Hepatocyte (in vitro differentiated cells): ENCODE results near the gene CNDP1. TPM values are rescaled to one million over a fixed set of nuclear protein-coding genes. Genes with fewer than 3 reads are reported as not detected.

Experiments
- DNase-seq: peaks from one replicate; pipeline ENCODE4 v3.0.0-alpha.2; 2016; ENCODE audit warnings: low spot score
- H2AFZ ChIP-seq: fragments of 200-600 bp; sonication (generic); 2 replicates; pipeline ENCODE4 v1.6.0; 2016; ENCODE audit warnings: antibody characterized with exemption, mild to moderate bottlenecking
- H3K27ac ChIP-seq: fragments of 200-600 bp; sonication (generic); 2 replicates; pipeline ENCODE4 v1.5.1; 2016; ENCODE audit warnings: mild to moderate bottlenecking
- H3K27me3 ChIP-seq: fragments of 200-600 bp; sonication (generic); 2 replicates; pipeline ENCODE4 v1.6.1; 2016
- H3K36me3 ChIP-seq: fragments of 200-600 bp; sonication (generic); replicated peaks from 2 replicates; pipeline ENCODE4 v1.5.1; 2016; ENCODE audit warnings: low read depth; ENCODE audit not compliant: insufficient read depth
- H3K4me1 ChIP-seq: fragments of 200-600 bp; sonication (generic); 2 replicates; pipeline ENCODE4 v1.5.1; 2016; ENCODE audit warnings: mild to moderate bottlenecking, moderate library complexity; ENCODE audit not compliant: insufficient read depth
- H3K4me2 ChIP-seq: fragments of 200-600 bp; sonication (generic); 2 replicates; pipeline ENCODE4 v1.6.0; 2016
- H3K4me3 ChIP-seq: fragments of 200-600 bp; sonication (generic); 2 replicates; pipeline ENCODE4 v1.5.1; 2016; ENCODE audit warnings: mild to moderate bottlenecking
- H3K79me2 ChIP-seq: fragments of 200-600 bp; sonication (generic); 2 replicates; pipeline ENCODE4 v1.6.0; 2017; ENCODE audit warnings: mild to moderate bottlenecking
- H3K9me2 ChIP-seq: fragments of 200-600 bp; sonication (generic); replicated peaks from 2 replicates; pipeline ENCODE4 v1.6.0; 2017; ENCODE audit warnings: mild to moderate bottlenecking; ENCODE audit not compliant: insufficient read depth
- H3K9me3 ChIP-seq: fragments of 200-600 bp; sonication (generic); 2 replicates; pipeline ENCODE4 v1.5.1; 2016; ENCODE audit warnings: low read depth, mild to moderate bottlenecking
- H4K20me1 ChIP-seq: fragments of 200-600 bp; sonication (generic); 2 replicates; pipeline ENCODE4 v1.6.0; 2016; ENCODE audit warnings: mild to moderate bottlenecking; ENCODE audit not compliant: insufficient read depth, poor library complexity, severe bottlenecking
- EZH2 ChIP-seq: fragments of 200-600 bp; sonication (generic); IDR thresholded peaks from 2 replicates; pipeline ENCODE4 v1.6.1; 2016; ENCODE audit warnings: antibody characterized with exemption, mild to moderate bottlenecking, borderline replicate concordance
- EZH2phosphoT487 ChIP-seq: fragments of 200-600 bp; sonication (generic); IDR thresholded peaks from one replicate; pipeline ENCODE4 v1.6.1; 2018; ENCODE audit warnings: antibody characterized with exemption, mild to moderate bottlenecking, low read depth, moderate library complexity; ENCODE audit not compliant: unreplicated experiment, severe bottlenecking
- WGBS: methylation state at CpG from one replicate; pipeline ENCODE4 v1.1.6; 2016; ENCODE audit warnings: low lambda C conversion rate; ENCODE audit errors: missing lambda C conversion rate; 5-methylcytosine and 5-hydroxymethylcytosine counted together
- polyA plus RNA-seq: library from polyadenylated mRNA; unstranded; fragments of >200 nt; fragmentation: Nextera tagmentation; extraction: Ambion mirVana; gene quantifications from 2 replicates; pipeline ENCODE4 v1.2.1, GENCODE V29; 2016
- total RNA-seq: library from RNA; depleted of rRNA; stranded (reverse); fragments of >200 nt; gene quantifications from 2 replicates; pipeline ENCODE4 v1.2.3, GENCODE V29; 2014
- TF ChIP-seq, protein P1 (sequence below): fragments of 200-600 bp; sonication (generic); IDR thresholded peaks from 2 replicates; pipeline ENCODE4 v1.5.1; 2016; ENCODE audit warnings: antibody characterized with exemption, mild to moderate bottlenecking; ENCODE audit not compliant: poor library complexity

The CNDP1 gene
- total and polyA plus RNA-seq, 2 experiments from 2014 or later, result 0.74 TPM; not detected in 1

GRCh38 chr18:74519320-74520095 lies 14.8 kb upstream of the CNDP1 start:
- WGBS, result 94% methylated on average over 18 of the region's 18 CpGs

GRCh38 chr18:74520096-74520833 lies 14.0 kb upstream of the CNDP1 start:
- Histone ChIP-seq H3K4me3 (no peak overlapping the region), H3K36me3 (no peaks in the 10 kb centered on the region), H3K9me2 (no peaks in the 10 kb centered on the region), H3K27me3 (no peaks in the 10 kb centered on the region), H3K79me2 (no peaks in the 10 kb centered on the region), H2AFZ (no peak overlapping the region), H3K27ac (no peak overlapping the region), H3K9me3 (no peaks in the 10 kb centered on the region), H3K4me1 (peaks cover 5% of the 10 kb centered on the region), H3K4me2 (no peak overlapping the region), H4K20me1 (no peaks in the 10 kb centered on the region)
- TF ChIP-seq EZH2phosphoT487 (no peak), EZH2 (no peak)
- TF ChIP-seq, protein P1, sequence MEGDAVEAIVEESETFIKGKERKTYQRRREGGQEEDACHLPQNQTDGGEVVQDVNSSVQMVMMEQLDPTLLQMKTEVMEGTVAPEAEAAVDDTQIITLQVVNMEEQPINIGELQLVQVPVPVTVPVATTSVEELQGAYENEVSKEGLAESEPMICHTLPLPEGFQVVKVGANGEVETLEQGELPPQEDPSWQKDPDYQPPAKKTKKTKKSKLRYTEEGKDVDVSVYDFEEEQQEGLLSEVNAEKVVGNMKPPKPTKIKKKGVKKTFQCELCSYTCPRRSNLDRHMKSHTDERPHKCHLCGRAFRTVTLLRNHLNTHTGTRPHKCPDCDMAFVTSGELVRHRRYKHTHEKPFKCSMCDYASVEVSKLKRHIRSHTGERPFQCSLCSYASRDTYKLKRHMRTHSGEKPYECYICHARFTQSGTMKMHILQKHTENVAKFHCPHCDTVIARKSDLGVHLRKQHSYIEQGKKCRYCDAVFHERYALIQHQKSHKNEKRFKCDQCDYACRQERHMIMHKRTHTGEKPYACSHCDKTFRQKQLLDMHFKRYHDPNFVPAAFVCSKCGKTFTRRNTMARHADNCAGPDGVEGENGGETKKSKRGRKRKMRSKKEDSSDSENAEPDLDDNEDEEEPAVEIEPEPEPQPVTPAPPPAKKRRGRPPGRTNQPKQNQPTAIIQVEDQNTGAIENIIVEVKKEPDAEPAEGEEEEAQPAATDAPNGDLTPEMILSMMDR, result no peak
- DNase-seq, result no peak
- 89% methylated on average over 14 of the region's 14 CpGs for WGBS

More at GRCh38 chr18:74519320-74520095, 14.8 kb upstream of the CNDP1 start:
- Histone ChIP-seq H3K27me3 (no peaks in the 10 kb centered on the region), H3K9me3 (no peaks in the 10 kb centered on the region), H3K27ac (no peak overlapping the region), H3K4me1 (peaks cover 5% of the 10 kb centered on the region), H3K4me2 (no peak overlapping the region), H3K9me2 (no peaks in the 10 kb centered on the region), H3K36me3 (no peaks in the 10 kb centered on the region), H3K4me3 (no peak overlapping the region), H4K20me1 (no peaks in the 10 kb centered on the region), H3K79me2 (no peaks in the 10 kb centered on the region), H2AFZ (no peak overlapping the region)
- TF ChIP-seq, protein P1, result no peak
- TF ChIP-seq EZH2 (no peak), EZH2phosphoT487 (no peak)
- no peak for DNase-seq

DNA sequence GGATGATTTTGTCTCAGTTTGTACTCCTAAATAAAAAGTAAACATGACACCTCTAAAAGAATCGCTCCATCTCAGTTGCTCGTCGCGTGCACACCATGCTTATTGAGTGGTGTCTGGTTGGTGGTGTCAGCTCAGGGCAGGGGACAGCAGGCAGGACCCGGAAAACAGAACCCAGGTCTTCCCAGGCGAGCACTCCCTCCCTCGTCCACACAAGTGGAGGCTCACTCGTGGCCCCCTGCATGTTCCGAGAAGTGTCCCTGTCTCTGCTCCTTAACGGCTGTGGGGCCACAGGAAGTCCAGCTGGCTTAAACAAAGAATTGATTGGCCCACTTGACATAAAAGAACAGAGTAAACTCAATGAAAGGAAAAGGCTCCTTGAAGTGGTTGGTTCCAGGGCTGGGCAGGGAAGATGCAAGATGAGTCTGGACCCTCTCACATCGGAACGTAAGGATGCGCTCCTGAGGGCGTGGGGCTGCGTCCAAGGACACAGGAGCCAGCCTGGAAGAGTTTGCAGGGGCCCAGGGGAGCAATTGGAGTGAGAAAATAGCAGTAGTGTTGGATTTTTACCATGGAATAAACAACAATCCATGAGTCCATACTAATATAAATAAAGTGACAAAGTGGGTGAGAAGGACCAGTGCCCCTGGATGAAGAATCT lies 13.1 kb upstream of the CNDP1 start:
- H4K20me1 ChIP-seq, result no peaks in the 10 kb centered on the region
- no peak overlapping the region for H3K4me3 ChIP-seq
- no peak overlapping the region for H3K27ac ChIP-seq
- no peaks in the 10 kb centered on the region for H3K79me2 ChIP-seq
- H3K9me3 ChIP-seq, result no peaks in the 10 kb centered on the region
- peaks cover 5% of the 10 kb centered on the region for H3K4me1 ChIP-seq
- TF ChIP-seq EZH2phosphoT487 (no peak), EZH2 (no peak)
- TF ChIP-seq, protein P1, result no peak
- H3K4me2 ChIP-seq, result no peak overlapping the region
- no peak overlapping the region for H2AFZ ChIP-seq
- no peaks in the 10 kb centered on the region for H3K36me3 ChIP-seq
- H3K27me3 ChIP-seq, result no peaks in the 10 kb centered on the region
- H3K9me2 ChIP-seq, result no peaks in the 10 kb centered on the region
- DNase-seq, result no peak
- 95% methylated on average over 15 of the region's 15 CpGs for whole genome bisulfite sequencing
